DMS53 (cell line): ENCODE measurements around the gene SERPINB4.

Experiments
- DNase-seq: peaks from one replicate; lab custom pipeline; 2025; lab: John Stamatoyannopoulos, UW

Gene SERPINB4

DNA sequence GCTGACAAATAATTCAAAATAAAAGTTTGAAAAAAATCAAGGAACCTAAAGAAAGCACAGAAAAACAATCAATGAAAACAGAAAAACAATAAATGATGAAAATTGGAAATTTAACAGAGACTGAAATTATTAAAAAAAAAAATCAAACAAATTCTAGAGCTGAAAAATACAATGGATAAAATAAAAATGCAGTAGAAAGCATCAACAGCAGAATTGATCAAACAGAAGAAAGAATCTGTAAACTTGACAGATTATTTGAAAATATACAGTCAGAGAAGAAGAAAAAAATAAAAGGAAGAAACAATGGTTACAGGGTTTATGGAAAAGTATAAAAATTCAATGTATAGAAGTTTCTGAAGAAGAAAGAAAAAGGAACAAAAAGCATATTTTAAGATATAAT, 16.2 kb downstream of the SERPINB4 start:
- no peak for DNase-seq

DNA sequence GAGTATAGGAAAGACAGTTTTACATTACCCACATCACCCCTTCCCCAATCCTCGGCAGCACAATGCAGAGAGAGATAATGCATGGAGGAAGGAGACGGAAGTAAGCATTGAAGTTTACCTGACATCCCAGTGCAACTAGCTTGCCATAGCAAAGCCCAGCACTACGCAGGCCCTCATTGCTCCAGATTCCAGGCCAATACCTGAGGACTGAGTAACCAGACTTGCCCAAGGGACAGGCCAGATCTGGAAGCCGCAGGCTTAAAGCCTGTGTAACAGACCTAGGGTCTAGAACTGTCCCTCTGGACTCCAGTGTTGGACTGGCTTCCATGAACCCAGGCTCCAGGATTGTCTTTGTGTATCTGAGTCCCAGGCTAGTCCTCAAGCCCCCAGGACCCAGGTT, 17.6 kb downstream of the SERPINB4 start:
- no peak for DNase-seq

DNA sequence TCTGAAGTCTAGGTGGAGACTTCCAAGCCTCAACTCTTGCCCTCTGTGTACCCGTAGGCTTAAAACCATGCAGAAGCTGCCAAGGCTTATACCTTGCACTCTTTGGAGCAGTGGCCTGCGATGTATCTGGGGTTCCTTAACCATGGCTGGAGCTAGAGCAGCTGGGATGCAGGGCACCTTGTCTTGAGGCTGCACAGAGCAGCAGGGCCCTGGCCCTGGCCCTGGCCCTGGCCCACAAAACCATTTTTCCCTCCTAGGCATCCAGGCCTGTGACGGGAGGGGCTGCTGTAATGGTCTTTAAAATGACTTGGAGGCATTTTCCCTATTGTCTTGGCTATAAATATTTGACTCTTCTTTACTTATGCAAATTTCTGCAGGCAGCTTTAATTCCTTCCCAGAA, 19.2 kb downstream of the SERPINB4 start:
- DNase-seq = no peak

DNA sequence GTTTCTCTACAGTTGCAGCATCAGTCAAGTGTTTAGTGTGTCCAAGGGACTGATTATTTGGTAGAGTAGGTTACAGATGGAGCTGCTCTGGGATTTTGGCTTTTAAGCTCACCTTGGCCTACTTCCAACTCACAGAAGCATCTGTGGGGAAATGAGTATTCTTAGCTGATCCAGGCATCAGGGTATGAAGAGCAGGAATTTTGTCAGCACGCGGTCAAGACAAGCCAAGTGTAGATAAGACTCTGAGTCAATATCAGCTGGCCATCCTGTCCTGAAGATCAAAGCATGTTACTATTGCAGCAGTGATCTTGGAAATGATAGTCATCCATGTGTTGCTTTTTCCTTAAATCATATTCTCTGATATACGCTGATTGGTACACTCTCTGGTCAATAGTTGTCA, 24.4 kb downstream of the SERPINB4 start:
- no peak for DNase-seq

DNA sequence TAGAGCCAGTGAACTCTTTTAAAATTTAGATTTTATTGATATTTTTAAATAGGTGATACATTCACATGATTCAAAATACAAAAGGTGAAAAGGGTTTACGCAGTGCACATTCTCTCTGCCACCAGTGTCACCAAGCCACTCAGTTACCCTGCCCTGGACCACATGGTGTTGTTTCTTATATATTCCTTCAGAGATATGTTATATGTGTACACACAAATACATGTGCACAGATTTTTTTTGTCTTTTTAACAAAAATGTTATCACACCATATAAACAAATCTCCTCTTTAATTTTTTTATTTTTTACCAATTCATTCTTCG, 26.2 kb downstream of the SERPINB4 start:
- no peak for DNase-seq

DNA sequence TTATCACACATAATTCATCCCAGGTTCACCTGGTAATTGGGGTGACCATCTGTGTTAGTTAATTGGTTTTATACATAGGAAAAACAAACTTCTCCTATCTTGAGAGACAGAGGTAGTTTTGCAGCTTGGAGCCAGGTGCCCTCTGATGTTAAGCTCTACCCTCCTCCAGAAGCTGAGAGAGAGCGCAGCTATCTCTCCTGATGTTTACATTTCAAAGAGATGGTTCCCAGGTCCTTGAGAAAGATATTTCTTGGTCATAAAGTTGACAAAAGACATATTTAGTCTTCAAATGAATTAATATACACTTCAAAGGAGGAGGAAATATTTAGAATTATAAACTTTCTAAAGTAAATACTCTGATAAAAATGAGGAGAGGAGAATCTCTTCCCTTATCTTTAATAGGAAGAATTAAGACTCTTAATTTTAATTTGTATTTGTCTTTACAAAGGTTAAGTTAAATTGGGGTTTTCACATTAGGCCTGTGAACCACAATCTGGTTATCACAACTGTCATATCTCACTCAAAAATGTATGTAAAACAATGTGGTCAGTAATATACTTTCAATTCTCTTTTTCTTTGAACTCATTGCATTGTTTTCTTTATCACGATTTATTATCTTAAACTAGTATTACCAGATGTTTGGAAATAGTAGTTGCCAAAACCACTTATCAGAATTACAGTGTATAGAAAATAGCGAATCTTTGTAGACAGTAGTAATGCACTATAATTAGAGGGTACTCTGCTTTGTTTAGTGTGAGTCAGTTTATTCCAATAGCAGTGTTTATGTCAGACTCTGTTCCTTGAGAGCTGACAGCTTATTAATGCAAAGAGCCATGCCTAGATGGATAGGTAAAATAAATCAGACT, 26.8 kb downstream of the SERPINB4 start:
- peak; percentile 54 for DNase-seq

DNA sequence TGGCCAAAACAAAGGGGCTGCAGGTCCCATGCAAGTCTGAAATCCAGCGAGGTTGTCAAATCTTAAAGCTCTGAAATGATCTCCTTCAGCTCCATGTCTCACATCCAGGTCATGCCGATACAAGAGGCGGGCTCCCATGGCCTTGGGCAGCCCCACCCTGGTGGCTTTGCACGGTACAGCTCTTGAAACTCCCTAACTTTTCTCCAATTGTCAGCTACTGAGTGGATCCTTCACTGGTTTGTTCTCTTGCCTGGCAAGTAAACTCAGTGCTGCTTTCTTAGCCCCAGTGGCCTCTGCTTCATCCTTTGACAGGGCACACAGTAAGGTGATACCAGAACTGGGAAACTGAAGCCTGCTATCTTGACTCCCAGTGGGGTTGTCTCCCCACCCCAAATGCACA, 30.6 kb downstream of the SERPINB4 start:
- no peak for DNase-seq

DNA sequence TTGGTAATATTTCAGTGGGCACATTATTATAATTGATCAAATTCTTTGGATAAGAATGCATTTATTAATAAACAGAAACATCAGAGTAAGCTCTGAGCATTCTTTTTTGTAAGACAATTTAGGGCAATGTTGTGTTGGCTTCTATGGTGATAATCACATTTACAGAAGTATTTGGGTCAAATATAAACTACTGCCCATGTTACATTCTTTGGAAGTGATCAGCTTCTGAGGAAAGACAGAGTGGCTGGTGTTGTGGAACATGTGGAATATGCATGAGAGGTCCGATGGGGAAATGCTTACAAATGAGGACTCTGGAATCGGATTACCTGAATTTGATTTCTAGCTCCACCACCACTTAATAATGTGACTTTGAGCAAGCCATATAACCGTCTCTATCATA, 37.5 kb downstream of the SERPINB4 start:
- no peak for DNase-seq

DNA sequence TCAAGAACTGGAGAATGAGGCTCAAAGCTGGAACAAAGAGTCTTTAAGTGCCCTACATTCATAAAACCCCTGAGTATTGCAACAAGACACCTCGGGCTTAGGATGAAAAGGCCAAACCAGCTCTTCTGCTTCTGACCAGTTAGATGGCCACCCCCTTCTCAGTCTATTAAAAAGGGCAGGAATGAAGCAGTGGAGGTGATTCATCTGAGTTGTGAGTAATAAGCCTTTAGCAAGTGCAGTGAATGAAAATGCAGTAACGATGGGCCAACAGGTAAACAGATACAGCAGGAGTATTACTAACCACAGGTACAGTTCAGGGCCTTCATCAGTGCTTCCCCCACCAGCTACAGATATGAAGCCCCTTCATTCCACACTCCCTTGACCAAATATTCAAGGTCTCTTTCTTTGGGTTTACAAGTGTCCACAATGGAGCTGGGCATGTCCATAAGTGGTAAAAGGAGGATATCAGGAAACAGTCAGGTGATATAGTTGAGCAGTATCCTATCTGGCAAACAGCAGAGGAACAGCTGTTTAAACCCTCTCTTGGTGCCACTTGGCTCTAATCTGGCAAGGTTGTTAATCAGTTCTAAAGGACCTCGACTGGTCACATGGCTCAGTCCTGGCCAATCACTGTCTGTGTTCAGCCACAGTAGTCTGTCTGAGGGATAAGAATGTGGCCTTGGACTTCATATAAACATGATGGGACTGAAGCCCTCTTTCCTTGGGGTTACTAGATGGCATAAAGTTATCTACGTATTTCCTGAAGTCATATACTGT, 39.1 kb downstream of the SERPINB4 start:
- DNase-seq = peak; percentile 98

DNA sequence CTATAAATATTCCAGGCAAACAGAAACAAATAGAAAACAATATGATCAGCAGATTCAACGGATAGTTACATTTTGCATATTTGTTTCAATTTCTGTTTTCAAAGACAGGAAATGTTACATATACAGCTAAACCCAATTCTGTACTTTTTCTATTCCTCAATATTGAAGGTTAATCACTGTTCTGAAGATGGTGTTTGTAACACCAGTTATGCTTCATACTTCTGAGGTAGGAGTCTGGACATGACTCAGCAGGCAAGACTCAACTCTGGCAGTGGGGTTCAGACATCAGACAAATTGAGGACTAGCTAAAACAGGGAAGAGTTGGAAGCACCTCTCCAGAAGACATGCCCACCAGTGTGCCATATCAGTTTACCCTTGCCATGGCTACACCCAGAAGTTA, 40.3 kb downstream of the SERPINB4 start:
- peak; percentile 28 for DNase-seq

DNA sequence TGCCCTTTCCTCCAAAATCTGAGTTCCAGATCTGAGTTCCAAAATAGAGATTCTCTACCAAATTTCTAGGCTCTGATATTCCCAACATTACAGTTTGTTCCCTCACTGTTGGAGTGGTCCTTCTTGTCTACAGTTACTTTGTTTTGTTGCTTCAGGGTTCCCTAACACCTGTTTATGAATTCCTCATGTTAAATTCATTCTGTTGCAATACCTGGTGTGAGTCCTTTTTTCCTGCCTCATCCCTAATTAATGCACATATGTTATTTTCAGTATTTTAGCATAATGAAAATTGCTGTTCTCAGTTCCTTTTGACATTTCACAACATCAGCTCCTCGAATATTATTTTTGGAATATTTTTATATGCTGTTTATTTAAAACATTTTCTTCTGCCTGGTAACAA, 40.7 kb downstream of the SERPINB4 start:
- DNase-seq = no peak

DNA sequence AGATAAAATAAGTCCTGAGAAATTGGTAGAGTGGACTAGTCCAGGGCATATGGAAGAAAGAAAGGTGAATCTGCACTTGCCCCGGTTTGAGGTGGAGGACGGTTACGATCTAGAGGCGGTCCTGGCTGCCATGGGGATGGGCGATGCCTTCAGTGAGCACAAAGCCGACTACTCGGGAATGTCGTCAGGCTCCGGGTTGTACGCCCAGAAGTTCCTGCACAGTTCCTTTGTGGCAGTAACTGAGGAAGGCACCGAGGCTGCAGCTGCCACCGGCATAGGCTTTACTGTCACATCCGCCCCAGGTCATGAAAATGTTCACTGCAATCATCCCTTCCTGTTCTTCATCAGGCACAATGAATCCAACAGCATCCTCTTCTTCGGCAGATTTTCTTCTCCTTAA, 47.1 kb downstream of the SERPINB4 start:
- no peak for DNase-seq

DNA sequence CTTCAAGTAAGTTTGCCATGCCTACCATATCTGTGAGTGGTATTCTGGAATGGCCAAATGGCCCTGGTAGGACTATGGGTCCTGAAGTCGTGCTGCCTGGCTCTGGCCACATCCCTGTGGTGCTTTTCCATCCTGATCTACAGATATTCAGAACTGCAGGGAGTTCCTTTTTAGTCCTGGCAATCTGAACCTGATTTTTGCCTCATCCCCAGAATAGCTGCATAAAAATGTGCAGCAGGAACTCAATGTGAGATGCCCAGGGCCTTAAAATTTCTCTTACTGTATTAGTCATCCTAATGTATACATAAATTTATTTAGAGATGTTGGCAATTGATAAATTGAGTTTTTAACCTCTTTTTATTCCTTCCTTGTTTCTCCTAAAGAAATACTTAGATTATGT, 51.6 kb downstream of the SERPINB4 start:
- no peak for DNase-seq

DNA sequence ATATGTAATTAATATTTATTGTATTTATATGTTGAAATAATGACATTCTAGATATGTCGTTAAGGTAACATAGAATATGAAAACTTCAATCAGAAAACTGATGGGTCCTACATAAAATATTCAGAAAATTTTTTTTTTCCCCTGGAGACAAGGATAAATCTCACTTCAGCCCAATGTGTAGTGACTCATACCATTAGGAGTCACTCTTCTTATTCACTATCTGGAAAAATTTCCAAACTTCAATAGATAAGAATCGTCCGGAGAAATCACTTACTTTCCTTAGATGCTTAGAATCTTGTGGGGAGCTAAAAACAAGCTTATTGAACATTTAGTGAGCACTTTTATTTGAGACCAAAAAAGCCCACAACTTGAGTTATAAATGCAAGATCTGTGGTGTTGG, 52.3 kb downstream of the SERPINB4 start:
- DNase-seq = no peak

DNA sequence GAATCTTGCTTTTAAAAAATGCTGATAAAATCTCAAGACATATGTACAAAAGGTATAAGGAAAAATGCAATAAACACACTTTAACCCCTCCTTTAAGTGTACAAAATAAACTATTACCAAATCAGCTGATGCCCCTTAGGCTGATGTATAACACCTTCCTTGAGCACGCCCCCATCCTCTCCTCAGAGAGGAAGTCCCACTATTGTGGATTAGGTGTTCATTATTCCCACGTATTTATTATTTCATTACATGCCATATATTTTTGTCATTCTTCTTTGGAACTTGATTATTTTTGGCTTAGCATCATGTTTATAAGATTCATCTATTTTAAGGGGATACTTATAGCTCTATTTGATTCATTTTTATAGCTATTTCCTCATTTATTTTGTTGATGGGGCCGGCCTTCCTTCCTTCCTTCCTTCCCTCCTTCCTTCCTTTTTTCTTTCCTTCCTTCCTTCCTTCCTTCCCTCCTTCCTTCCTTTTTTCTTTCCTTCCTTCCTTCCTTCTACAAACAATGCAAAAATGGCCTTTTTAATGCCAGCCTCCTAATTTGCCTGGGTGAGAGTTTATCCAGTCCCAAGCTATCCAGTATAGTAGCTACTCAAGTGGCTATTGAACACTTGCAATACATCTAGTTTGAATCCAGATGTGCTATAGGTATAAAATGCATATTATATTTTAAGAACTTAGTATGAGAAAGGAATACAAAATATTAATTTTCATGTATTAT, 52.9 kb downstream of the SERPINB4 start:
- DNase-seq = no peak

DNA sequence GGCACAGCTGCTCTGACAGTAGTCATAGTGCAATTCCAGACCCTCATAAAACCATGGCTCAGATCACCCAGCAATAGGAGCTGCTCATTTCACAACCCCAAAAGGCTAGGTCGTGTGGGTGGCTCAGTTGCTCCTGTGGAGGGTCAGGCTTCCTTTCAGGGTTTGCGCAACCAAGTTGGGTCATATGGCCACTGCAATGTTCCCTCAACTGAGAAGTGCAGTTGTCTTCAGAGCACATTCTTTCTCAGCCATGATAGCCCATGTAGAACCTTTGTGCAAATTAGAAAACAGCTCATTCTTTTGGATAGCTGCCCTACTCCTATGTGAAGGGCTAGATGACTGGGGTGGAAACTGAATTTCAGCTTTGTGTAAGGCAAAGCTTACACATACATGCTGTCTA, 53.7 kb downstream of the SERPINB4 start:
- DNase-seq = no peak

DNA sequence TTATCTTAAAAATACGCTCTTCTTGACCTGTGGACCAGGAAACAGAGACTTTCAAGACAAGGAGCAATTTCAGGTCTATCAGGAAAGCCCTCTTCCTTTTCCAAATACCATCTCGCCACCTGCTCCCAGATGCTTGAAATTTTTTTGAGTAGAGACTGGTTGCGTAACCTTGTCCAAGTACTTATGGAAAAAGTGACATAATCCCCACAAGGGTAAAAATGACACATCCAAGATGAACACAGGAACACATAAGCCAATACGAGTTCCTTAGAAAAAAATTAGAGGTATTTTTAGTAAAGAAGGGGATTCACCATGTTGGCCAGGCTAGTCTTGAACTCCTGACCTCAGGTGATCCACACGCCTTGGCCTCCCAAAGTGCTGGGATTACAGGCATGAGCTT, 55.1 kb downstream of the SERPINB4 start:
- DNase-seq = peak; percentile 39
